DND-41 (cell line): Measurements from ENCODE around the gene CNTN6.
"Not testable (repeated sequence)": the region's sequence is repeated elsewhere in the genome, so short reads cannot be mapped to it uniquely, and the experiment has no call there.

ENCODE experiments used
- ATAC-seq: fragments of 200-7000 bp; cut with Tn5 transposase; 3 replicates; pipeline ENCODE4 v1.9.1; 2021; ENCODE audit warnings: low read depth; ENCODE audit not compliant: insufficient read depth
- DNase-seq: peaks from one replicate; pipeline ENCODE4 v3.0.0-alpha.2; 2020
- H2AFZ ChIP-seq: 2 replicates; pipeline ENCODE4 v1.6.0; 2012; ENCODE audit warnings: low read depth, low read length
- H3K27ac ChIP-seq: 2 replicates; pipeline ENCODE4 v1.5.1; 2012; ENCODE audit warnings: low read length, inconsistent platforms
- H3K27me3 ChIP-seq: fragments of 200-600 bp; sonication (generic); 2 replicates; pipeline ENCODE4 v1.6.0; 2012; ENCODE audit warnings: low read length, mild to moderate bottlenecking, inconsistent platforms; ENCODE audit not compliant: insufficient read depth, poor library complexity
- H3K36me3 ChIP-seq: 2 replicates; pipeline ENCODE4 v1.5.1; 2012; ENCODE audit warnings: low read length, inconsistent platforms; ENCODE audit not compliant: insufficient read depth
- H3K4me1 ChIP-seq: 2 replicates; pipeline ENCODE4 v1.5.1; 2012; ENCODE audit warnings: mild to moderate bottlenecking, low read length; ENCODE audit not compliant: insufficient read depth
- H3K4me2 ChIP-seq: 2 replicates; pipeline ENCODE4 v1.6.0; 2012; ENCODE audit warnings: mild to moderate bottlenecking, moderate library complexity, low read length, inconsistent platforms; ENCODE audit not compliant: insufficient read depth
- H3K4me3 ChIP-seq, 2 experiments: fragments of 200-600 bp in 1 of 2; shearing (Covaris generic) in 1 of 2; 2 replicates each; pipeline ENCODE4 v1.5.1; 2012 to 2016; ENCODE audit warnings: inconsistent platforms in 2 of 2, low read length in 2 of 2, mild to moderate bottlenecking in 2 of 2, low read depth in 1 of 2, moderate library complexity in 1 of 2
- H3K79me2 ChIP-seq: 2 replicates; pipeline ENCODE4 v1.6.0; 2012; ENCODE audit warnings: low read length, inconsistent platforms; ENCODE audit not compliant: insufficient read depth
- H3K9ac ChIP-seq: 2 replicates; pipeline ENCODE4 v1.6.0; 2012; ENCODE audit warnings: low read depth, mild to moderate bottlenecking, inconsistent platforms, low read length, moderate library complexity
- H3K9me3 ChIP-seq: 2 replicates; pipeline ENCODE4 v1.5.1; 2012; ENCODE audit warnings: low read length, moderate library complexity, mild to moderate bottlenecking, inconsistent platforms; ENCODE audit not compliant: insufficient read depth, severe bottlenecking
- H4K20me1 ChIP-seq: 2 replicates; pipeline ENCODE4 v1.6.0; 2012; ENCODE audit warnings: low read length; ENCODE audit not compliant: insufficient read depth
- EZH2 ChIP-seq: IDR thresholded peaks from 3 replicates; pipeline ENCODE4 v1.6.1; 2012; ENCODE audit warnings: borderline replicate concordance, low read depth, mild to moderate bottlenecking, moderate library complexity, low read length, inconsistent platforms; ENCODE audit not compliant: severe bottlenecking
- TF ChIP-seq, protein P1 (sequence below): IDR thresholded peaks from 2 replicates; pipeline ENCODE4 v1.5.1; 2012; ENCODE audit warnings: borderline replicate concordance, low read length, moderate library complexity, mild to moderate bottlenecking; ENCODE audit not compliant: poor library complexity, severe bottlenecking; ENCODE audit errors: extremely low read depth

The CNTN6 gene

GRCh38 chr3:1375145-1375544 lies 282.3 kb downstream of the CNTN6 start:
- Histone ChIP-seq H3K4me3 (no peak overlapping the region), H3K27ac (no peak overlapping the region), H3K36me3 (no peaks in the 10 kb centered on the region), H2AFZ (no peak overlapping the region), H3K27me3 (no peaks in the 10 kb centered on the region), H4K20me1 (no peaks in the 10 kb centered on the region), H3K9me3 (no peaks in the 10 kb centered on the region), H3K9ac (no peak overlapping the region), H3K79me2 (no peaks in the 10 kb centered on the region), H3K4me1 (no peaks in the 10 kb centered on the region), H3K4me2 (no peak overlapping the region)
- ATAC-seq (no peak), DNase-seq (no peak)
- TF ChIP-seq, protein P1, sequence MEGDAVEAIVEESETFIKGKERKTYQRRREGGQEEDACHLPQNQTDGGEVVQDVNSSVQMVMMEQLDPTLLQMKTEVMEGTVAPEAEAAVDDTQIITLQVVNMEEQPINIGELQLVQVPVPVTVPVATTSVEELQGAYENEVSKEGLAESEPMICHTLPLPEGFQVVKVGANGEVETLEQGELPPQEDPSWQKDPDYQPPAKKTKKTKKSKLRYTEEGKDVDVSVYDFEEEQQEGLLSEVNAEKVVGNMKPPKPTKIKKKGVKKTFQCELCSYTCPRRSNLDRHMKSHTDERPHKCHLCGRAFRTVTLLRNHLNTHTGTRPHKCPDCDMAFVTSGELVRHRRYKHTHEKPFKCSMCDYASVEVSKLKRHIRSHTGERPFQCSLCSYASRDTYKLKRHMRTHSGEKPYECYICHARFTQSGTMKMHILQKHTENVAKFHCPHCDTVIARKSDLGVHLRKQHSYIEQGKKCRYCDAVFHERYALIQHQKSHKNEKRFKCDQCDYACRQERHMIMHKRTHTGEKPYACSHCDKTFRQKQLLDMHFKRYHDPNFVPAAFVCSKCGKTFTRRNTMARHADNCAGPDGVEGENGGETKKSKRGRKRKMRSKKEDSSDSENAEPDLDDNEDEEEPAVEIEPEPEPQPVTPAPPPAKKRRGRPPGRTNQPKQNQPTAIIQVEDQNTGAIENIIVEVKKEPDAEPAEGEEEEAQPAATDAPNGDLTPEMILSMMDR: no peak
- no peak for TF ChIP-seq EZH2

GRCh38 chr3:1380926-1381646 lies 288.3 kb downstream of the CNTN6 start:
- no peaks in the 10 kb centered on the region for H3K36me3 ChIP-seq
- no peaks in the 10 kb centered on the region for H3K27me3 ChIP-seq
- no peak overlapping the region for H3K4me2 ChIP-seq
- H4K20me1 ChIP-seq: no peaks in the 10 kb centered on the region
- no peaks in the 10 kb centered on the region for H3K4me1 ChIP-seq
- no peaks in the 10 kb centered on the region for H3K9me3 ChIP-seq
- no peak overlapping the region for H2AFZ ChIP-seq
- no peaks in the 10 kb centered on the region for H3K79me2 ChIP-seq
- ATAC-seq (no peak), DNase-seq (no peak)
- TF ChIP-seq, protein P1: no peak
- TF ChIP-seq EZH2: no peak
- no peak overlapping the region for H3K9ac ChIP-seq
- H3K27ac ChIP-seq: no peak overlapping the region
- no peak overlapping the region for H3K4me3 ChIP-seq

DNA sequence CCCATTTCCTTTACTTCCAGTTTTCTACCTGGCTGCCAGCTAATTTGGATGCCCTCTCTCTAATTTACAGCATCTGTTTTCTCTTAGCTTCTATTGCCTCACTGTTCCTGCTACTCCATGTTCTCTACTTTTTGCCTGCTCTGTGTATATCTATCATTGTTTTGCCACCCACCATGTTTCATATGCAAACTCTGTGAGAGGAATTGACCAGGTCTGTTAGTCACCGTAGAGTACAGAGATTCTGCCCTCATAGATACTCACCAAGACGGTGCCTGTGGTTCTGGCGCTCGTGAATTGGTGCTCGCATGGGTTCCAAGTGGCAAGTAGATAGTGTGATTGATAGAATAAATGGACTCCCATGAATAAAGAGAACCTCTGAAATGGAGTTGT lies 288.8 kb downstream of the CNTN6 start:
- no peaks in the 10 kb centered on the region for H3K4me1 ChIP-seq
- no peaks in the 10 kb centered on the region for H3K9me3 ChIP-seq
- H4K20me1 ChIP-seq: no peaks in the 10 kb centered on the region
- H2AFZ ChIP-seq: no peak overlapping the region
- ATAC-seq (no peak), DNase-seq (no peak)
- H3K27me3 ChIP-seq: no peaks in the 10 kb centered on the region
- H3K79me2 ChIP-seq: no peaks in the 10 kb centered on the region
- TF ChIP-seq, protein P1: no peak
- no peak for TF ChIP-seq EZH2
- H3K36me3 ChIP-seq: no peaks in the 10 kb centered on the region
- H3K27ac ChIP-seq: no peak overlapping the region
- H3K4me2 ChIP-seq: no peak overlapping the region
- no peak overlapping the region for H3K4me3 ChIP-seq
- no peak overlapping the region for H3K9ac ChIP-seq

DNA sequence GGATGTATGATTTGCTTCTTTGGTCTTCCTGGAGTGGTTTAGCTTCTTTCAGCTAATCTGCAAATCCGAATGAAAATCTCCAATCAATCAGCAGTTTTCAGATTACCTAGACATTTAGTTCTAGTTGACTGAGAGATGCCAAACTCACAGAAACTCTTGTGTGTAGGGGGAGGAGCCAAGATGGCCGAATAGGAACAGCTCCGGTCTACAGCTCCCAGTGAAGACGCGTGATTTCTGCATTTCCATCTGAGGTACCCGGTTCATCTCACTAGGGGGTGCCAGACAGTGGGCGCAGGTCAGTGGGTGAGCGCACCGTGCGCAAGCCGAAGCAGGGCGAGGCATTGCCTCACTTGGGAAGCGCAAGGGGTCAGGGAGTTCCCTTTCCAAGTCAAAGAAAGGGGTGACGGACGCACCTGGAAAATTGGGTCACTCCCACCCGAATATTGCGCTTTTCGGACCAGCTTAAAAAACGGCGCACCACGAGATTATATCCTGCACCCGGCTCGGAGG lies 294.6 kb downstream of the CNTN6 start:
- H3K9me3 ChIP-seq, H3K9ac ChIP-seq, H3K4me2 ChIP-seq, DNase-seq, ATAC-seq, H3K4me3 ChIP-seq, H4K20me1 ChIP-seq, H2AFZ ChIP-seq, H3K27me3 ChIP-seq, H3K36me3 ChIP-seq, H3K27ac ChIP-seq, H3K79me2 ChIP-seq, H3K4me1 ChIP-seq: not testable (repeated sequence)
